OCI-LY3 (cell line): ENCODE measurements around the gene SULT4A1.

Experiments used
- H2AFZ ChIP-seq: fragments of 200-600, 300-600 bp; shearing (Covaris generic); 2 replicates; pipeline ENCODE4 v1.6.0; 2014; ENCODE audit warnings: antibody characterized with exemption, low read depth, low read length
- H3K27ac ChIP-seq: fragments of 200-600, 300-600 bp; sonication (generic); 2 replicates; pipeline ENCODE4 v1.5.1; 2014; ENCODE audit warnings: mild to moderate bottlenecking, low read length, moderate library complexity, mixed read lengths
- H3K27me3 ChIP-seq: fragments of 200-600, 300-600 bp; sonication (generic); 2 replicates; pipeline ENCODE4 v1.6.1; 2014; ENCODE audit warnings: low read depth, low read length, mixed read lengths
- H3K36me3 ChIP-seq: fragments of 200-600, 300-600 bp; sonication (generic); replicated peaks from 2 replicates; pipeline ENCODE3; 2014; ENCODE audit warnings: low read depth, low read length, mixed read lengths
- H3K4me1 ChIP-seq: fragments of 300-600, 200-600 bp; sonication (generic); 2 replicates; pipeline ENCODE4 v1.6.1; 2014; ENCODE audit warnings: low read length, mixed read lengths
- H3K4me2 ChIP-seq: fragments of 200-600, 300-600 bp; sonication (generic); 2 replicates; pipeline ENCODE4 v1.6.1; 2014; ENCODE audit warnings: low read length, mixed read lengths
- H3K4me3 ChIP-seq: fragments of 300-600, 200-600 bp; sonication (generic); 2 replicates; pipeline ENCODE4 v1.5.1; 2014; ENCODE audit warnings: antibody characterized with exemption, mild to moderate bottlenecking, low read length, moderate library complexity
- H3K79me2 ChIP-seq: fragments of 300-600, 200-600 bp; shearing (Covaris generic); 2 replicates; pipeline ENCODE4 v1.6.1; 2014; ENCODE audit warnings: mild to moderate bottlenecking, low read length, mixed read lengths
- H3K9ac ChIP-seq: fragments of 300-600, 200-600 bp; shearing (Covaris generic); 2 replicates; pipeline ENCODE4 v1.6.0; 2014; ENCODE audit warnings: mild to moderate bottlenecking, low read length, moderate library complexity
- H3K9me3 ChIP-seq: fragments of 200-600, 300-600 bp; shearing (Covaris generic); 2 replicates; pipeline ENCODE4 v1.6.1; 2014; ENCODE audit warnings: low read length, mixed read lengths; ENCODE audit not compliant: insufficient read depth
- H4K20me1 ChIP-seq: fragments of 200-600, 300-600 bp; sonication (generic); 2 replicates; pipeline ENCODE4 v1.6.1; 2016; ENCODE audit warnings: low read length, mixed read lengths; ENCODE audit not compliant: insufficient read depth
- EZH2phosphoT487 ChIP-seq: fragments of 200-600 bp; shearing (Covaris generic); IDR thresholded peaks from 2 replicates; pipeline ENCODE4 v1.6.1; 2018; ENCODE audit warnings: antibody characterized with exemption, mixed run types, low read depth
- TF ChIP-seq, protein P1 (sequence below): fragments of 200-600, 300-600 bp; sonication (generic); IDR thresholded peaks from 2 replicates; pipeline ENCODE4 v1.5.1; 2014; ENCODE audit warnings: antibody characterized with exemption, low read length, low read depth

The SULT4A1 gene

DNA sequence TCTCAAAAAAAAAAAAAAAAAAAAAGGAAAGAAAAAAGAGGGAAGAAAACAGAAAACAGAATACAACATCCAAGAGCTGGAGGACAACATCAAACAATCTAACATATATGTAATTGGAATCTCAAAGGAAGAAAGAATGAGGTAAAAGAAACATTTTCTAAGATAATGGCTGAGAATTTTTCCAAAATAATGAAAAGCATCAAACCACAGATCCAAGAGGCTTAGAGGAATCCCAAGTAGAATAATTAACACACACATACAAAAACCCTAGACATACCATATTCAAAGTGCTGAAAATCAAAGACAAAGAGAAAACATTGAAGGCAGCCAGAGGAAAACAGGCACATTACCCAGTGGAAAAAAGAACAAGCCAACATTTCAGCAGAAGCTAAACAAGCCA lies 4.9 kb downstream of the SULT4A1 start:
- Histone ChIP-seq H3K4me3 (no peak overlapping the region), H3K4me1 (no peaks in the 10 kb centered on the region), H2AFZ (no peak overlapping the region), H4K20me1 (no peaks in the 10 kb centered on the region; the same call in 1 of the 2 replicates), H3K79me2 (no peaks in the 10 kb centered on the region), H3K4me2 (no peak overlapping the region), H3K27ac (no peak overlapping the region), H3K9me3 (no peaks in the 10 kb centered on the region), H3K9ac (no peak overlapping the region), H3K27me3 (peaks cover 22% of the 10 kb centered on the region), H3K36me3 (no peaks in the 10 kb centered on the region)
- TF ChIP-seq, protein P1, sequence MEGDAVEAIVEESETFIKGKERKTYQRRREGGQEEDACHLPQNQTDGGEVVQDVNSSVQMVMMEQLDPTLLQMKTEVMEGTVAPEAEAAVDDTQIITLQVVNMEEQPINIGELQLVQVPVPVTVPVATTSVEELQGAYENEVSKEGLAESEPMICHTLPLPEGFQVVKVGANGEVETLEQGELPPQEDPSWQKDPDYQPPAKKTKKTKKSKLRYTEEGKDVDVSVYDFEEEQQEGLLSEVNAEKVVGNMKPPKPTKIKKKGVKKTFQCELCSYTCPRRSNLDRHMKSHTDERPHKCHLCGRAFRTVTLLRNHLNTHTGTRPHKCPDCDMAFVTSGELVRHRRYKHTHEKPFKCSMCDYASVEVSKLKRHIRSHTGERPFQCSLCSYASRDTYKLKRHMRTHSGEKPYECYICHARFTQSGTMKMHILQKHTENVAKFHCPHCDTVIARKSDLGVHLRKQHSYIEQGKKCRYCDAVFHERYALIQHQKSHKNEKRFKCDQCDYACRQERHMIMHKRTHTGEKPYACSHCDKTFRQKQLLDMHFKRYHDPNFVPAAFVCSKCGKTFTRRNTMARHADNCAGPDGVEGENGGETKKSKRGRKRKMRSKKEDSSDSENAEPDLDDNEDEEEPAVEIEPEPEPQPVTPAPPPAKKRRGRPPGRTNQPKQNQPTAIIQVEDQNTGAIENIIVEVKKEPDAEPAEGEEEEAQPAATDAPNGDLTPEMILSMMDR, result no peak
- TF ChIP-seq EZH2phosphoT487, result no peak

DNA sequence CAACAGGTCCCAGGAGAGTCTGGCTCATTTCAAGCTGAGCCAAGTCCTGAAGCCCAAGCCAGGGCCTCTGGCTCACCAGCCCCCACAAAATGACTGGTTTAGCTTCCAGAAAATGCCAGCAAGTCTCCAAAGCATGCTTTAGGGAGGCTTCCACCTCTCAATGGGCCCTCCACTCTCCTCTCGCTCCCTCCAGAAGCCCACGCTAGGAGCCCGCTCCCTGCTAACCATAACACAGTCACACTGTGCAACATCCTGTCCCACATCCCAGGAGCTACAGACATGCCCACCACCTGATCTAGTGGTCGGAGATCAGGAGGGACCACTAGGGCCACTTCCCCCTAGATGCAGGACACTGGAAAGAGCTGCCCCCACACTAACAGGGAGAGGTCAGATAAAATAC lies 6.9 kb downstream of the SULT4A1 start:
- H3K27me3 ChIP-seq, result peaks cover 40% of the 10 kb centered on the region
- H3K79me2 ChIP-seq, result no peaks in the 10 kb centered on the region
- TF ChIP-seq, protein P1, result no peak
- TF ChIP-seq EZH2phosphoT487, result no peak
- no peak overlapping the region for H2AFZ ChIP-seq
- no peaks in the 10 kb centered on the region for H3K36me3 ChIP-seq
- H3K4me3 ChIP-seq, result no peak overlapping the region
- H3K9ac ChIP-seq, result no peak overlapping the region
- H3K27ac ChIP-seq, result no peak overlapping the region
- no peaks in the 10 kb centered on the region; the same call in 1 of the 2 replicates for H4K20me1 ChIP-seq
- no peak overlapping the region for H3K4me2 ChIP-seq
- H3K9me3 ChIP-seq, result no peaks in the 10 kb centered on the region
- no peaks in the 10 kb centered on the region for H3K4me1 ChIP-seq

DNA sequence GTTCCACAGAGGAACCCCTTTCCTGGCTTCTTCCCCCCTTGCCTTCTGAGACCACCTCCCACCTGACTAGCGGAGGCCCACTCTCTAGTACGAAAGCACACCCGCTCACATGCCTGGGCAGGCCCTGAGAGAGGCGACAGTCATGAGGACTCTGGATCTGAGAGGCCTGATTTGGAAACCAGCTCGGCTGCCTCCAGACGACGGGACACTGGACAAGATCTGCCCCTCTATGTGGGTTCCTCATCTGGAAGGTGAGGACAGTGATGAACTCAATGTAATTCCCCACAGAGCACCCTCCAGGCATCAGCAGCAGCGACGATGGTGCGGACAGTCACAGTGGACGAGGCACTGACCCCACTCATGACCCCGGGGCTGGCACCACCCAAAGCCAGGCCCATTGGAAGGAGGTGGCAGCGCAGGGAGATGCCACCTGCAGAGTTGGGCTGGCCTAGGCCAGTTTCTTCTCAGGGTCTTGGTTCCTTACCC lies 7.5 kb downstream of the SULT4A1 start:
- H3K36me3 ChIP-seq, result no peaks in the 10 kb centered on the region
- peaks cover 46% of the 10 kb centered on the region for H3K27me3 ChIP-seq
- H3K9ac ChIP-seq, result no peak overlapping the region
- TF ChIP-seq, protein P1, result no peak
- no peak for TF ChIP-seq EZH2phosphoT487
- no peak overlapping the region for H3K27ac ChIP-seq
- H4K20me1 ChIP-seq, result no peaks in the 10 kb centered on the region; the same call in 1 of the 2 replicates
- H3K4me3 ChIP-seq, result no peak overlapping the region
- H3K9me3 ChIP-seq, result no peaks in the 10 kb centered on the region
- no peaks in the 10 kb centered on the region for H3K4me1 ChIP-seq
- no peak overlapping the region for H2AFZ ChIP-seq
- no peaks in the 10 kb centered on the region for H3K79me2 ChIP-seq
- H3K4me2 ChIP-seq, result no peak overlapping the region

DNA sequence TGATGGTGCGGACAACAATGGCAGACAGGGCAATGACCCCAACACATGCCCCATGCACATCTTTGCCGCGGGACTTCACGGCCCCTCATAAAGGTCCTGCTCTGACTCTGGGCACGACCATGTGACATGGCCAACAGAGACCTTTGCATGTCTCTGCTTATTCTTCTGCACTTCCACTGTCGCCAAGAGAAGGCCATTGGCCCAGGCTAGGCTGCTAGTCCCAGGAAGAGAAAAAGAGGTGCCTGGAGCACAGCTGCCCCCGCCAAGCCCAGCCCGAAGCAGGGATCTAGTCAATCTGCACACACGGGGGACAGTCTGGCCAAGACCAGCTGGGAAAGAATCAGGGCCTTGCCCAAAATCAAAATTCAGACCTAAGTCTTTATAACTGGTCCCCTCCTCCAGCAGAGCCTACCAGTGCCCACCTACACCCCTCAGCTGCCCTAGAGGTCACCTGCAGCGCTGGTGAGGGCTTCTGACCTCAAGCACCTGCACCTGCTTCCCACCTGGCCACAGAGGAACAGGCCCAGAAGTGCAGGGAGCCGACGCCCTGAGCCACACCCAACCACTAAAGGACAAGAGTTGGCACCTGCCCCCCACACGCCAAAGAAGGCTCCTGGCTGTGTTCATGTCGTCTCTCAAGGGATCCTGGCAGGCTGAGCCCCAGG lies 8.1 kb downstream of the SULT4A1 start:
- Histone ChIP-seq H3K4me2 (no peak overlapping the region), H4K20me1 (no peaks in the 10 kb centered on the region; the same call in 1 of the 2 replicates), H3K9ac (no peak overlapping the region), H3K27me3 (peaks cover 51% of the 10 kb centered on the region), H3K4me1 (no peaks in the 10 kb centered on the region), H3K36me3 (no peaks in the 10 kb centered on the region), H2AFZ (no peak overlapping the region), H3K4me3 (no peak overlapping the region), H3K9me3 (no peaks in the 10 kb centered on the region), H3K27ac (no peak overlapping the region), H3K79me2 (no peaks in the 10 kb centered on the region)
- TF ChIP-seq, protein P1, result no peak
- TF ChIP-seq EZH2phosphoT487, result no peak
